Smooth muscle cell (in vitro differentiated cells): Measurements from ENCODE around the gene TMEM120B. TPM values are rescaled to one million over a fixed set of nuclear protein-coding genes. Genes with fewer than 3 reads are reported as not detected.

Experiments used
- DNase-seq: peaks from one replicate; lab custom pipeline; 2025; ENCODE audit not compliant: unreplicated experiment; lab: John Stamatoyannopoulos, UW
- H2AFZ ChIP-seq: fragments of 200-600 bp; sonication (generic); 2 replicates; pipeline ENCODE4 v1.6.0; 2016; ENCODE audit warnings: antibody characterized with exemption, low read depth, mild to moderate bottlenecking
- H3F3A ChIP-seq: fragments of 200-600 bp; sonication (generic); 2 replicates; pipeline ENCODE4 v1.6.0; 2017; ENCODE audit warnings: antibody characterized with exemption, low read depth
- H3K27ac ChIP-seq: fragments of 200-600 bp; sonication (generic); 2 replicates; pipeline ENCODE4 v1.5.1; 2016; ENCODE audit warnings: low read depth, mild to moderate bottlenecking
- H3K27me3 ChIP-seq: fragments of 200-600 bp; sonication (generic); 2 replicates; pipeline ENCODE4 v1.6.1; 2016; ENCODE audit warnings: low read depth, mild to moderate bottlenecking
- H3K36me3 ChIP-seq: fragments of 200-600 bp; sonication (generic); 2 replicates; pipeline ENCODE4 v1.5.1; 2016; ENCODE audit warnings: low read depth
- H3K4me1 ChIP-seq: fragments of 200-600 bp; sonication (generic); 2 replicates; pipeline ENCODE4 v1.5.1; 2016; ENCODE audit warnings: low read depth
- H3K4me2 ChIP-seq: fragments of 200-600 bp; sonication (generic); 2 replicates; pipeline ENCODE4 v1.6.0; 2016; ENCODE audit warnings: mild to moderate bottlenecking
- H3K4me3 ChIP-seq: fragments of 200-600 bp; sonication (generic); 2 replicates; pipeline ENCODE4 v1.5.1; 2016; ENCODE audit warnings: mild to moderate bottlenecking
- H3K79me2 ChIP-seq: fragments of 200-600 bp; sonication (generic); 2 replicates; pipeline ENCODE4 v1.6.0; 2016; ENCODE audit warnings: low read depth, mild to moderate bottlenecking
- H3K9ac ChIP-seq: fragments of 200-600 bp; sonication (generic); 2 replicates; pipeline ENCODE4 v1.6.0; 2016; ENCODE audit warnings: low read depth
- H3K9me3 ChIP-seq: fragments of 200-600 bp; sonication (generic); replicated peaks from 2 replicates; pipeline ENCODE4 v1.5.1; 2016; ENCODE audit warnings: low read depth
- H4K20me1 ChIP-seq: fragments of 200-600 bp; sonication (generic); 2 replicates; pipeline ENCODE4 v1.6.0; 2016; ENCODE audit warnings: low read depth
- WGBS: methylation state at CpG from one replicate; pipeline ENCODE4 v1.1.7; 2016; ENCODE audit warnings: low lambda C conversion rate; 5-methylcytosine and 5-hydroxymethylcytosine counted together
- polyA plus RNA-seq: library from polyadenylated mRNA; unstranded; fragments of >200 nt; fragmentation: Nextera tagmentation; extraction: Ambion mirVana; gene quantifications from 2 replicates; pipeline ENCODE4 v1.2.1, GENCODE V29; 2016
- total RNA-seq: library from RNA; depleted of rRNA; stranded (reverse); fragments of >200 nt; gene quantifications from 2 replicates; pipeline ENCODE4 v1.2.3, GENCODE V29; 2014
- TF ChIP-seq, protein P1 (sequence below): fragments of 200-600 bp; sonication (generic); IDR thresholded peaks from 2 replicates; pipeline ENCODE4 v1.5.1; 2017; ENCODE audit warnings: borderline replicate concordance, mild to moderate bottlenecking, antibody characterized with exemption; ENCODE audit not compliant: insufficient read depth, poor library complexity, severe bottlenecking

Gene TMEM120B
- total and polyA plus RNA-seq, 2 experiments from 2014 or later, result 5.3 to 7.6 TPM

DNA sequence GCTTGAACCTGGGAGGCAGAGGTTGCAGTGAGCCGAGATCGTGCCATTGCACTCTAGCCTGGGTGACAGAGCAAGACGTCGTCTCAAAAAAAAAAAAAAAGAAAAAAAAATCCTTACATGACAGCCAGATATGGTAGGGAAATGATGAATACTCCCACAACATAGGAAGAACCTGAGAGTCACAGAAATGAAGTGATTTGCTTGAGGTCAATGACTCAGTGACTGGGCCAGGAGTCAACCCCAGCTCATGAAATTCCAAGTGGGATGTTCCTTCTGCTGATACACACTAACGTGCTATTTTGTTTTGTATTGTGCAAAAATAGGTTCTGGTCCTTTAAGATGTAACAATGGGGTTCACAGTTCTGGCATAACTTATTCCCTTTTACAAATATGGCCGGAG is 71.9 kb downstream of the TMEM120B start:
- WGBS, result 69% methylated on average over 6 of the region's 6 CpGs
- Histone ChIP-seq H3K9ac (no peak overlapping the region), H4K20me1 (peaks cover 64% of the 10 kb centered on the region), H3K79me2 (peaks cover 4% of the 10 kb centered on the region), H3K27ac (peak overlapping the region; percentile 45), H3K4me2 (no peak overlapping the region), H3K4me3 (no peak overlapping the region), H3K9me3 (no peaks in the 10 kb centered on the region), H3K27me3 (no peaks in the 10 kb centered on the region), H3K36me3 (no peaks in the 10 kb centered on the region), H3F3A (peaks cover 5% of the 10 kb centered on the region), H2AFZ (no peak overlapping the region), H3K4me1 (peaks cover 7% of the 10 kb centered on the region)
- DNase-seq, result no peak
- TF ChIP-seq, protein P1, sequence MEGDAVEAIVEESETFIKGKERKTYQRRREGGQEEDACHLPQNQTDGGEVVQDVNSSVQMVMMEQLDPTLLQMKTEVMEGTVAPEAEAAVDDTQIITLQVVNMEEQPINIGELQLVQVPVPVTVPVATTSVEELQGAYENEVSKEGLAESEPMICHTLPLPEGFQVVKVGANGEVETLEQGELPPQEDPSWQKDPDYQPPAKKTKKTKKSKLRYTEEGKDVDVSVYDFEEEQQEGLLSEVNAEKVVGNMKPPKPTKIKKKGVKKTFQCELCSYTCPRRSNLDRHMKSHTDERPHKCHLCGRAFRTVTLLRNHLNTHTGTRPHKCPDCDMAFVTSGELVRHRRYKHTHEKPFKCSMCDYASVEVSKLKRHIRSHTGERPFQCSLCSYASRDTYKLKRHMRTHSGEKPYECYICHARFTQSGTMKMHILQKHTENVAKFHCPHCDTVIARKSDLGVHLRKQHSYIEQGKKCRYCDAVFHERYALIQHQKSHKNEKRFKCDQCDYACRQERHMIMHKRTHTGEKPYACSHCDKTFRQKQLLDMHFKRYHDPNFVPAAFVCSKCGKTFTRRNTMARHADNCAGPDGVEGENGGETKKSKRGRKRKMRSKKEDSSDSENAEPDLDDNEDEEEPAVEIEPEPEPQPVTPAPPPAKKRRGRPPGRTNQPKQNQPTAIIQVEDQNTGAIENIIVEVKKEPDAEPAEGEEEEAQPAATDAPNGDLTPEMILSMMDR, result no peak

- Histone ChIP-seq H3F3A (peaks cover 5% of the 10 kb centered on the region), H3K9ac (no peak overlapping the region), H3K9me3 (no peaks in the 10 kb centered on the region), H3K4me1 (peaks cover 7% of the 10 kb centered on the region), H3K27ac (peak overlapping the region; percentile 23), H3K4me3 (no peak overlapping the region), H3K36me3 (no peaks in the 10 kb centered on the region), H3K27me3 (no peaks in the 10 kb centered on the region), H4K20me1 (peaks cover 66% of the 10 kb centered on the region), H3K4me2 (no peak overlapping the region), H3K79me2 (peaks cover 4% of the 10 kb centered on the region), H2AFZ (no peak overlapping the region)
- no peak for DNase-seq
- 81% methylated on average over 6 of the region's 6 CpGs for WGBS
- TF ChIP-seq, protein P1, result no peak
These were observed 73.9 kb downstream of the TMEM120B start for GRCh38 chr12:121786440-121786825.

DNA sequence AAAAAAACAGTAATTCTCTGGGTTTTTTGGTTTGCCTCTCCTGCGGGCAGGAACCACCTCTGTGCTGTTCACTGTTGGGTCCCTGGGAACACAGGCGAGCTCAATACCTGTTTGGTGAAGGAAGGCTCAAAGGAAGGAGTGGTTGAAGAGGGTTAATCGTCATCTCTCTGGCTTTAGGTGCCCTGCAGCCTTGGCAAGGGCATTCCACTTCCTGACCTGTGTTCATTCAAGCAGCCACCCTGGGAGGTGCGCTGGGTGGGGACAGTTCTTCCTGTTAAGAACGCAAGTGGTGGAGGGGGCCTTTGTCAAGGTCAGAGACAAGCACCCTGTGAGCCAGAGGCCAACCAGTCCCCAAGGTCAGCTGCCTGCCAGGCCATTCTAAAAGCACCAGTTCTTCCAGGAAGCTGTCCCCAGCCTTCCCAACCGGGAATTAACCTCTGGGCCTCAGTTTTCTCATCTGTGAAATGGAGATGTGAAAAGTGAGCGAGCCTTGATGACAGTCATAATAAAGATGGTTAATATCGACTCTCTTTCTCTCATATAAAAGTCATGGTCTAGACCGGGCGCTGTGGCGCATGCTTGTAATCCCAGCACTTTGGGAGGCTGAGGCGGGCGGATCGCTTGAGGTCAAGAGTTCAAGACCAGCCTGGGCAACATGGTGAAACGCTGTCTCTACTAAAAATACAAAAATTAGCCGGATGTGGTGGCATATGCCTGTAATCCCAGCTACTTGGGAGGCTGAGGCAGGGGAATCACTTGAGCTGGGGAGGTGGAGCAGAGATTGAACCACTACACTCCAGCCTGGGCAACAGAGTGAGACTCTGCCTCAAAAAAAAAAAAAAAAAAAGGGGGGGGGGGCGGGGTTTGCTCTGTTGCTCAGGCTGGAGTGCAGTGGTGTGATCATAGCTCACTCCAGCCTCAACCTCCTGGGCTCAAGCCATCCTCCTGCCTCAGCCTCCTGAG is 74.8 kb downstream of the TMEM120B start:
- TF ChIP-seq, protein P1, result no peak
- DNase-seq, result no peak
- peaks cover 4% of the 10 kb centered on the region for H3K79me2 ChIP-seq
- peak overlapping the region; percentile 23 for H3K27ac ChIP-seq
- peaks cover 63% of the 10 kb centered on the region for H4K20me1 ChIP-seq
- H3K27me3 ChIP-seq, result no peaks in the 10 kb centered on the region
- H3K36me3 ChIP-seq, result no peaks in the 10 kb centered on the region
- no peaks in the 10 kb centered on the region for H3K9me3 ChIP-seq
- H3F3A ChIP-seq, result peaks cover 8% of the 10 kb centered on the region
- H3K4me3 ChIP-seq, result no peak overlapping the region
- peaks cover under 1% of the 10 kb centered on the region for H3K4me1 ChIP-seq
- 95% methylated on average over 17 of the region's 17 CpGs for WGBS
- H3K4me2 ChIP-seq, result no peak overlapping the region
- H2AFZ ChIP-seq, result no peak overlapping the region
- H3K9ac ChIP-seq, result no peak overlapping the region
